HepG2 (cell line): ENCODE data around the gene ITGA7. TPM values are rescaled to one million over a fixed set of nuclear protein-coding genes. Genes with fewer than 3 reads are reported as not detected.

Experiments used
- HNRNPH1 ChIP-seq: fragments of 200-400 bp; formaldehyde crosslinking; optimal IDR thresholded peaks from 2 replicates; pipeline ENCODE3; 2017; ENCODE audit warnings: mild to moderate bottlenecking, low read depth, low read length
- HOXA5 ChIP-seq: sonication (generic); formaldehyde crosslinking; IDR thresholded peaks from 2 replicates; pipeline ENCODE4 v1.4.0; 2020; ENCODE audit warnings: missing genetic modification reagents
- HOXD1 ChIP-seq: sonication (generic); formaldehyde crosslinking; IDR thresholded peaks from 2 replicates; pipeline ENCODE4 v1.5.0; 2020; ENCODE audit warnings: missing genetic modification reagents
- KLF13 ChIP-seq: sonication (generic); formaldehyde crosslinking; IDR thresholded peaks from 2 replicates; pipeline ENCODE4 v1.4.0; 2020; ENCODE audit warnings: mild to moderate bottlenecking, missing genetic modification reagents
- MAFG ChIP-seq: sonication (generic); formaldehyde crosslinking; IDR thresholded peaks from 2 replicates; pipeline ENCODE4 v1.5.1; 2020; ENCODE audit warnings: mild to moderate bottlenecking, missing genetic modification reagents
- MLLT10 ChIP-seq: sonication (generic); formaldehyde crosslinking; IDR thresholded peaks from 2 replicates; pipeline ENCODE4 v1.4.0; 2020; ENCODE audit warnings: missing genetic modification reagents
- RBM22 ChIP-seq: fragments of 200-400 bp; formaldehyde crosslinking; optimal IDR thresholded peaks from 2 replicates; pipeline ENCODE3; 2017; ENCODE audit warnings: mild to moderate bottlenecking, low read length, moderate library complexity
- SAP130 ChIP-seq: IDR thresholded peaks from 2 replicates; pipeline ENCODE4 v1.6.1; 2016; ENCODE audit warnings: low read depth
- SIX4 ChIP-seq: sonication (generic); formaldehyde crosslinking; IDR thresholded peaks from 2 replicates; pipeline ENCODE4 v1.4.0; 2020; ENCODE audit warnings: missing genetic modification reagents
- SP4 ChIP-seq: sonication (generic); formaldehyde crosslinking; IDR thresholded peaks from 2 replicates; pipeline ENCODE4 v1.8.1; 2023; ENCODE audit warnings: mild to moderate bottlenecking, missing genetic modification reagents
- TRIM24 ChIP-seq: sonication (generic); formaldehyde crosslinking; IDR thresholded peaks from 2 replicates; pipeline ENCODE4 v1.8.0; 2022; ENCODE audit warnings: mild to moderate bottlenecking, missing genetic modification reagents
- ZFP36L1 ChIP-seq: sonication (generic); formaldehyde crosslinking; IDR thresholded peaks from 2 replicates; pipeline ENCODE4 v1.8.0; 2022; ENCODE audit warnings: mild to moderate bottlenecking, missing genetic modification reagents, moderate library complexity
- ZFP37 ChIP-seq: sonication (generic); formaldehyde crosslinking; IDR thresholded peaks from 2 replicates; pipeline ENCODE4 v1.4.0; 2020; ENCODE audit warnings: missing genetic modification reagents, borderline replicate concordance
- ZNF263 ChIP-seq: sonication (generic); formaldehyde crosslinking; IDR thresholded peaks from 2 replicates; pipeline ENCODE4 v1.4.0; 2020; ENCODE audit warnings: missing genetic modification reagents
- ZNF326 ChIP-seq: sonication (generic); formaldehyde crosslinking; IDR thresholded peaks from 2 replicates; pipeline ENCODE4 v1.4.0; 2020; ENCODE audit warnings: missing genetic modification reagents, borderline replicate concordance
- ZSCAN31 ChIP-seq: sonication (generic); formaldehyde crosslinking; IDR thresholded peaks from 2 replicates; pipeline ENCODE4 v1.5.0; 2020; ENCODE audit warnings: low read depth, mild to moderate bottlenecking, missing genetic modification reagents
- polyA plus RNA-seq, 8 experiments: library from polyadenylated mRNA; depleted of rRNA in 3 of 8; stranded (reverse) in 7 of 8; unstranded in 1 of 8; fragments of >200 nt; fragmentation: Illumina TruSeq in 4 of 8; extraction: Trizol in 4 of 8; gene quantifications; 2 replicates each; pipeline versions ENCODE4 v1.2.1 to v1.2.3, GENCODE V29; 2011 to 2016; ENCODE audit warnings: low read depth in 4 of 8, missing spikeins in 1 of 8, mixed read lengths in 1 of 8; ENCODE audit not compliant: insufficient read depth in 1 of 8
- total RNA-seq, 5 experiments: library from RNA; depleted of rRNA; stranded (reverse); fragments of >200 nt; fragmentation: Illumina TruSeq; extraction: Trizol; gene quantifications; 2 replicates each; pipeline ENCODE4 v1.2.3, GENCODE V29; 2016; ENCODE audit warnings: low read depth in 1 of 5
- TF ChIP-seq, protein P1 (sequence below): sonication (generic); formaldehyde crosslinking; IDR thresholded peaks from 2 replicates; pipeline ENCODE4 v1.5.0; 2020; ENCODE audit warnings: mild to moderate bottlenecking, missing genetic modification reagents, moderate library complexity
- TF ChIP-seq, protein P2 (sequence below): sonication (generic); formaldehyde crosslinking; IDR thresholded peaks from 2 replicates; pipeline ENCODE4 v1.4.0; 2020; ENCODE audit warnings: mild to moderate bottlenecking, missing genetic modification reagents, borderline replicate concordance
- TF ChIP-seq, protein P3 (sequence below): sonication (generic); formaldehyde crosslinking; IDR thresholded peaks from 2 replicates; pipeline ENCODE4 v1.5.1; 2020; ENCODE audit warnings: missing genetic modification reagents, mild to moderate bottlenecking, borderline replicate concordance
- TF ChIP-seq, protein P4 (sequence below): sonication (generic); formaldehyde crosslinking; IDR thresholded peaks from 2 replicates; pipeline ENCODE4 v1.5.0; 2020; ENCODE audit warnings: mild to moderate bottlenecking, missing genetic modification reagents
- TF ChIP-seq, protein P5 (sequence below): sonication (generic); formaldehyde crosslinking; IDR thresholded peaks from 2 replicates; pipeline ENCODE4 v1.5.0; 2020; ENCODE audit warnings: missing genetic modification reagents

ITGA7 gene
- total and polyA plus RNA-seq, 2 of the 13 experiments (the other 11 are each of a cell fraction or from before 2014, with no cell fraction given): 0.65 to 0.75 TPM

DNA sequence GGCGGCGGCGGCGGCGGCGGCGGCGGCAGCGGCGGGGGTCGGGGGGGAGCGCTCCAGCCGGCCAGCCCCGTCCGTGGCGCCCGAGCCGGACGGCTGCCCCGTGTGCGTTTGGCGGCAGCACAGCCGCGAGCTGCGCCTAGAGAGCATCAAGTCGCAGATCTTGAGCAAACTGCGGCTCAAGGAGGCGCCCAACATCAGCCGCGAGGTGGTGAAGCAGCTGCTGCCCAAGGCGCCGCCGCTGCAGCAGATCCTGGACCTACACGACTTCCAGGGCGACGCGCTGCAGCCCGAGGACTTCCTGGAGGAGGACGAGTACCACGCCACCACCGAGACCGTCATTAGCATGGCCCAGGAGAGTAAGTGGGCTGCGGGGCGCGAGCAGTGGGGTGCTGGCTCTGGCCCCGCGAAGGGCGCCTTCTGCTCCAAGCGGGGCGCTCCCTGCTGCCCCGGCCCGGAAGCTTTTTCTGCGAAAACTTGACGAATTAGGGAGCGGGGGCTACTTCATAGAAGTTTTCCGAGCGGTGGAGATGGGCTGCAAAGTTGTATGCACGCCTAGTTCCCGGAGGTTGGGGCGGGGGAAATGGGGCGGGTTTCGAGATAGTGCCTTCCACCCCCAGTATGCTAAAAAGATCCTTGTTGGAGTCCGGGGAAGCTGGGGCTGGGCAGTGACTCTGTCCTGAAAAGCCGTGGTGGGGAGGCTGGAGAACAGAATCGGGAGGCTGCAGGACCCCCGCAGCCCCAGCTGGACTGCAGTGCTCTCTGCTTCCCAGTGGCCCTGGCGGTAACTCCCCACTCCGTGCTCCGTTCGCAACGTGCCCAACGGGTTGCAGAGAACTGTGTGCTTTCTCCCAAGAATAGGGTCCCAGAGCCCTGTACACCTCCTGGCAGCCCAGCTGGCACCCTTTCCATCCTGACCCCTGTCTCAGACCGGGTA, 36.0 kb upstream of the ITGA7 start (continued):
- TF ChIP-seq, protein P1, sequence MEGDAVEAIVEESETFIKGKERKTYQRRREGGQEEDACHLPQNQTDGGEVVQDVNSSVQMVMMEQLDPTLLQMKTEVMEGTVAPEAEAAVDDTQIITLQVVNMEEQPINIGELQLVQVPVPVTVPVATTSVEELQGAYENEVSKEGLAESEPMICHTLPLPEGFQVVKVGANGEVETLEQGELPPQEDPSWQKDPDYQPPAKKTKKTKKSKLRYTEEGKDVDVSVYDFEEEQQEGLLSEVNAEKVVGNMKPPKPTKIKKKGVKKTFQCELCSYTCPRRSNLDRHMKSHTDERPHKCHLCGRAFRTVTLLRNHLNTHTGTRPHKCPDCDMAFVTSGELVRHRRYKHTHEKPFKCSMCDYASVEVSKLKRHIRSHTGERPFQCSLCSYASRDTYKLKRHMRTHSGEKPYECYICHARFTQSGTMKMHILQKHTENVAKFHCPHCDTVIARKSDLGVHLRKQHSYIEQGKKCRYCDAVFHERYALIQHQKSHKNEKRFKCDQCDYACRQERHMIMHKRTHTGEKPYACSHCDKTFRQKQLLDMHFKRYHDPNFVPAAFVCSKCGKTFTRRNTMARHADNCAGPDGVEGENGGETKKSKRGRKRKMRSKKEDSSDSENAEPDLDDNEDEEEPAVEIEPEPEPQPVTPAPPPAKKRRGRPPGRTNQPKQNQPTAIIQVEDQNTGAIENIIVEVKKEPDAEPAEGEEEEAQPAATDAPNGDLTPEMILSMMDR: peak; percentile 23; the same call in 1 of the 2 replicates
- no peak for TF ChIP-seq KLF13 (CRISPR knock-in tag)
- TF ChIP-seq, protein P2, sequence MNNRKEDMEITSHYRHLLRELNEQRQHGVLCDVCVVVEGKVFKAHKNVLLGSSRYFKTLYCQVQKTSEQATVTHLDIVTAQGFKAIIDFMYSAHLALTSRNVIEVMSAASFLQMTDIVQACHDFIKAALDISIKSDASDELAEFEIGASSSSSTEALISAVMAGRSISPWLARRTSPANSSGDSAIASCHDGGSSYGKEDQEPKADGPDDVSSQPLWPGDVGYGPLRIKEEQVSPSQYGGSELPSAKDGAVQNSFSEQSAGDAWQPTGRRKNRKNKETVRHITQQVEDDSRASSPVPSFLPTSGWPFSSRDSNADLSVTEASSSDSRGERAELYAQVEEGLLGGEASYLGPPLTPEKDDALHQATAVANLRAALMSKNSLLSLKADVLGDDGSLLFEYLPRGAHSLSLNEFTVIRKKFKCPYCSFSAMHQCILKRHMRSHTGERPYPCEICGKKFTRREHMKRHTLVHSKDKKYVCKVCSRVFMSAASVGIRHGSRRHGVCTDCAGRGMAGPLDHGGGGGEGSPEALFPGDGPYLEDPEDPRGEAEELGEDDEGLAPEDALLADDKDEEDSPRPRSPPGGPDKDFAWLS (CRISPR knock-in tag): no peak
- no peak for TF ChIP-seq ZFP36L1 (CRISPR knock-in tag)
- no peak for TF ChIP-seq MAFG (CRISPR knock-in tag)
- TF ChIP-seq SAP130 (CRISPR knock-in tag): peak; percentile 19; the same call in 1 of the 2 replicates
- peak; percentile 35; the same call in 1 of the 2 replicates for TF ChIP-seq ZSCAN31
- peak; percentile 34 for TF ChIP-seq ZNF263
- no peak for TF ChIP-seq SP4 (CRISPR knock-in tag)
- TF ChIP-seq, protein P3, sequence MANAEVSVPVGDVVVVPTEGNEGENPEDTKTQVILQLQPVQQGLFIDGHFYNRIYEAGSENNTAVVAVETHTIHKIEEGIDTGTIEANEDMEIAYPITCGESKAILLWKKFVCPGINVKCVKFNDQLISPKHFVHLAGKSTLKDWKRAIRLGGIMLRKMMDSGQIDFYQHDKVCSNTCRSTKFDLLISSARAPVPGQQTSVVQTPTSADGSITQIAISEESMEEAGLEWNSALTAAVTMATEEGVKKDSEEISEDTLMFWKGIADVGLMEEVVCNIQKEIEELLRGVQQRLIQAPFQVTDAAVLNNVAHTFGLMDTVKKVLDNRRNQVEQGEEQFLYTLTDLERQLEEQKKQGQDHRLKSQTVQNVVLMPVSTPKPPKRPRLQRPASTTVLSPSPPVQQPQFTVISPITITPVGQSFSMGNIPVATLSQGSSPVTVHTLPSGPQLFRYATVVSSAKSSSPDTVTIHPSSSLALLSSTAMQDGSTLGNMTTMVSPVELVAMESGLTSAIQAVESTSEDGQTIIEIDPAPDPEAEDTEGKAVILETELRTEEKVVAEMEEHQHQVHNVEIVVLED: no peak
- no peak for TF ChIP-seq SIX4 (CRISPR knock-in tag)
- no peak for TF ChIP-seq ZFP37
- TF ChIP-seq ZNF326 (CRISPR knock-in tag): no peak
- TF ChIP-seq HOXA5: no peak
- 0 out of 2 replicates have a peak, but pooled peaks have one; percentile 34 for TF ChIP-seq HOXD1
- TF ChIP-seq TRIM24 (CRISPR knock-in tag): no peak
- TF ChIP-seq, protein P4, sequence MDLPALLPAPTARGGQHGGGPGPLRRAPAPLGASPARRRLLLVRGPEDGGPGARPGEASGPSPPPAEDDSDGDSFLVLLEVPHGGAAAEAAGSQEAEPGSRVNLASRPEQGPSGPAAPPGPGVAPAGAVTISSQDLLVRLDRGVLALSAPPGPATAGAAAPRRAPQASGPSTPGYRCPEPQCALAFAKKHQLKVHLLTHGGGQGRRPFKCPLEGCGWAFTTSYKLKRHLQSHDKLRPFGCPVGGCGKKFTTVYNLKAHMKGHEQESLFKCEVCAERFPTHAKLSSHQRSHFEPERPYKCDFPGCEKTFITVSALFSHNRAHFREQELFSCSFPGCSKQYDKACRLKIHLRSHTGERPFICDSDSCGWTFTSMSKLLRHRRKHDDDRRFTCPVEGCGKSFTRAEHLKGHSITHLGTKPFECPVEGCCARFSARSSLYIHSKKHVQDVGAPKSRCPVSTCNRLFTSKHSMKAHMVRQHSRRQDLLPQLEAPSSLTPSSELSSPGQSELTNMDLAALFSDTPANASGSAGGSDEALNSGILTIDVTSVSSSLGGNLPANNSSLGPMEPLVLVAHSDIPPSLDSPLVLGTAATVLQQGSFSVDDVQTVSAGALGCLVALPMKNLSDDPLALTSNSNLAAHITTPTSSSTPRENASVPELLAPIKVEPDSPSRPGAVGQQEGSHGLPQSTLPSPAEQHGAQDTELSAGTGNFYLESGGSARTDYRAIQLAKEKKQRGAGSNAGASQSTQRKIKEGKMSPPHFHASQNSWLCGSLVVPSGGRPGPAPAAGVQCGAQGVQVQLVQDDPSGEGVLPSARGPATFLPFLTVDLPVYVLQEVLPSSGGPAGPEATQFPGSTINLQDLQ (CRISPR knock-in tag): no peak
- no peak for TF ChIP-seq HNRNPH1
- no peak for TF ChIP-seq RBM22
- TF ChIP-seq MLLT10 (CRISPR knock-in tag): no peak
- TF ChIP-seq, protein P5, sequence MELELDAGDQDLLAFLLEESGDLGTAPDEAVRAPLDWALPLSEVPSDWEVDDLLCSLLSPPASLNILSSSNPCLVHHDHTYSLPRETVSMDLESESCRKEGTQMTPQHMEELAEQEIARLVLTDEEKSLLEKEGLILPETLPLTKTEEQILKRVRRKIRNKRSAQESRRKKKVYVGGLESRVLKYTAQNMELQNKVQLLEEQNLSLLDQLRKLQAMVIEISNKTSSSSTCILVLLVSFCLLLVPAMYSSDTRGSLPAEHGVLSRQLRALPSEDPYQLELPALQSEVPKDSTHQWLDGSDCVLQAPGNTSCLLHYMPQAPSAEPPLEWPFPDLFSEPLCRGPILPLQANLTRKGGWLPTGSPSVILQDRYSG (CRISPR knock-in tag): no peak
